ENCODE measurements around the gene SINHCAF.
"Not testable (repeated sequence)": the region's sequence is repeated elsewhere in the genome, so short reads cannot be mapped to it uniquely, and the experiment has no call there.

Gene SINHCAF

GRCh38 chr12:31325877-31326631 lies at the start of gene SINHCAF:
Gene SINHCAF, minus strand, starts transcription at chr12:31326150. Its CDS starts 27,946 bp downstream, at chr12:31298204.
- TF ChIP-seq CTCF (IDR thresholded peaks at IDR 0.05) (no peak), ZFX (IDR thresholded peaks at IDR 0.05; ENCODE audit: borderline replicate concordance) (no peak)
- H3K27ac ChIP-seq: peak within 1 kb of the TSS; percentile 95

DNA sequence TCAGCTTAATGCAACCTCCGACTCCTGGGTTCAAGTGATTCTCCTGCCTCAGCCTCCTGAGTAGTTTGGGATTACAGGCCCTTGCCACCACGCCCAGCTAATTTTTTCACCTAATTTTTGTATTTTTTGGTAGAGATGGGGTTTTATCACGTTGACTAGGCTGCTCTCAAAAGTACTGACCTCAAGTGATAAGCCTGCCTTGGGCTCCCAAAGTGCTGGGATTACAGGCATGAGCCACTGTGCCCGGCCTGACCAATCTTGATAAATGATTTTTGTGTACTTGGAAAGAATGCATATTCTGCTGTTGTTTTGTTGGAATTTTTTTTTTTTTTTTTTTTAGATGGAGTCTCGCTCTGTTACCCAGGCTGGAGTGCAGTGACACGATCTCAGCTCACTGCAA lies 49.5 kb upstream of the SINHCAF start:
- H3K27ac ChIP-seq: not testable (repeated sequence)

GRCh38 chr12:31371256-31371620 lies 45.3 kb upstream of the SINHCAF start:
- H3K27ac ChIP-seq: peak overlapping the region; percentile 46
- TF ChIP-seq CTCF (IDR thresholded peaks at IDR 0.05) (no peak), ZFX (IDR thresholded peaks at IDR 0.05; ENCODE audit: borderline replicate concordance) (no peak)

DNA sequence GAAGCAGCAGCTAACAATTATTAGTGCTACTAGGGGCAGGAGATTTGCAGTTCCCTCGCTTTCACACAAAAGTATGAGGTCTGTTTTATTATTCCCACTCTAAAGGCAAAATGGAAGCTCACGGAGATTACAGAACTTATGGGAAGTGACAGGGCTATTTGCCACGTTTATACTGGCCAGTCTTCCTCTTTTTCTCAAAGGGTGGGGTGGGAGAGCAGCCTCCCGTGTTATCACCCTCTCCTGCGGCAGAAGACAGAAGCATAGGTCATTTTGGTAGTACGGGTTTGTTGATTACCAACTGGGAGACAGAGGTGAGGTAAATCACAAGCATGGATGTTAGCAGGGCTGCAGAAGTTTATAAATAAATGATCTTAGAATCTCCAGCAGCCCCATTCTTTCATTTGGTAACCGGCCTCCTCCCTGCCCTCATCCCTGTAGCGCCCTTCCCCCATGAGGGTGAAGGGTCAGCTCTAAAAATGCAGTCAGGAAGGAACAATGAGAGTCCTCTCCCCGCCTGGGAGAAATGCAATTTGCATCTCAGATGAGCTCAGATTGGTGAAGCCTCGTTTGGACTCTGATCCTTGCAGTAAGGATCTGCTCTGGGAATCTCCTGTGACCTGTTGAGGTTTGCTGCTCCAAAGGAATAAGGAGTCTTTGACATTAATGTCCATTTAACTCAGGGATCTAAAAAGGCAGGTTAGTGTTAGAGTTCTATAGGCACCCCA lies 44.7 kb upstream of the SINHCAF start:
- peak overlapping the region; percentile 46 for H3K27ac ChIP-seq
- TF ChIP-seq ZFX (IDR thresholded peaks at IDR 0.05; ENCODE audit: borderline replicate concordance) (no peak), CTCF (IDR thresholded peaks at IDR 0.05) (no peak)

DNA sequence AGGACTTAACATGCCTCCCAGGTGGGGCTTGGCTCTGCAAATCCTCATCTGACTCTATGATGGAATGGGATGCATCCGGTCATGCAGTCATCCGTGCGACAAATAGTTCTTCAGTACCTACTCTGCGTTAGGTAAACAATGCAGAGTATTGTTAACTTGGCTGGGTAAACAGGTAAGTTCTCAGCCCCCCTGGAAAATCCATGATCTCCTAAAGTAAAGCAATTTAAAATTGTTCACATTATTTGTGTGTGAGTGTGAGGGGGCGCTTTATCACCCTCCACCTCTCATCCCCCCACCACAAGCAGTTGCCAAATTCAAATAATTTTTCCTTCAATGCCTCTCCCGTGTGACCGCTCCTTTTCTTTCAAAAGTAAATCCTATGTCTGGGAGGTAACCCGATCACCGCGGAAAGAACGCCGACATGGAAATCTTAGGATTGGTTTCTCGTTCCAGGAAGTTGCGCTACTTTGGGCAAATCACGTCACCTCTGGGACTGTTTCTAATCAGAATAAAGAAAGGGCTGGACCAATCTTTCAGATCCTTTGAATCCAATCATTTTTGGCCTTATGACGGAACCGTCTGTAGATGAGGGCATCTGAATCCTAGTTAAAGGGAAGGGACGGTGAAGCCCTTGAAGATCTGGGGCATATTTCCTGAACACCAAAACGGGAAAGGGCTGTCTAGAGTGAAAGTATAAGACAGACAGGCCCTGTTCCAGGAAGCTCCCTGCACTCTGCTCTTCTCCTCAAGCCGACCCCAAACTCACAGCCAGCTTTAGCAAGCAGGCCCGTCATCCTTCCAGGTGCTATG lies 44.0 kb upstream of the SINHCAF start:
- peak overlapping the region; percentile 46 for H3K27ac ChIP-seq
- no peak for TF ChIP-seq CTCF (IDR thresholded peaks at IDR 0.05)
- TF ChIP-seq ZFX (IDR thresholded peaks at IDR 0.05; ENCODE audit: borderline replicate concordance): no peak

GRCh38 chr12:31368666-31369361 lies 42.9 kb upstream of the SINHCAF start:
- no peak overlapping the region for H3K27ac ChIP-seq
- TF ChIP-seq CTCF (IDR thresholded peaks at IDR 0.05) (no peak), ZFX (IDR thresholded peaks at IDR 0.05; ENCODE audit: borderline replicate concordance) (no peak)

DNA sequence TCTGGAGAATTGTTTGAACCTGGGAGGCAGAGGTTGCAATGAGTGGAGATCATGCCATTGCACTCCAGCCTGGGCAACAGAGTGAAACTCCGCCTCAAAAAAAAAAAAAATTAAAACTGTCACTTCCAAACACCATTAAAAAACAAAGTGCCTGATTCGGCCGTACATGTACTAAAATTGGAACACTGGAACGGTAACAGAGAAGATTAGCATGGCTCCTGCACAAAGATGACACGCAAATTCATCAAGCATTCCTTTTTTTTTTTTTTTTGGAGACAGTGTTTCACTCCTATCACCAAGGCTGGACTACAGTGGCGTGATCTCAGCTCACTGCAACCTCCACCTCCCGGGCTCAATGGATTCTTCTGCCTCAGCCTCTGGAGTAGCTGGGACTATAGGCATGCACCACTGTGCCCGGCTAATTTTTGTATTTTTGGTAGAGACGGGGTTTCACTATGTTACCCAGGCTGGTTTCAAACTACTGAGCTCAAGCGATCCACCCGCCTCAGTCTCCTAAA lies 40.2 kb upstream of the SINHCAF start:
- TF ChIP-seq ZFX (IDR thresholded peaks at IDR 0.05; ENCODE audit: borderline replicate concordance) (no peak), CTCF (IDR thresholded peaks at IDR 0.05) (no peak)
- H3K27ac ChIP-seq: no peak overlapping the region
